GM21825 (cell line): ENCODE results near the gene RIN3.

ENCODE experiments used
- ATAC-seq: cut with Tn5 transposase; IDR thresholded peaks from one replicate; pipeline ENCODE4 v1.9.1; 2021; ENCODE audit warnings: mild to moderate bottlenecking, moderate library complexity; ENCODE audit not compliant: unreplicated experiment

RIN3 gene

DNA sequence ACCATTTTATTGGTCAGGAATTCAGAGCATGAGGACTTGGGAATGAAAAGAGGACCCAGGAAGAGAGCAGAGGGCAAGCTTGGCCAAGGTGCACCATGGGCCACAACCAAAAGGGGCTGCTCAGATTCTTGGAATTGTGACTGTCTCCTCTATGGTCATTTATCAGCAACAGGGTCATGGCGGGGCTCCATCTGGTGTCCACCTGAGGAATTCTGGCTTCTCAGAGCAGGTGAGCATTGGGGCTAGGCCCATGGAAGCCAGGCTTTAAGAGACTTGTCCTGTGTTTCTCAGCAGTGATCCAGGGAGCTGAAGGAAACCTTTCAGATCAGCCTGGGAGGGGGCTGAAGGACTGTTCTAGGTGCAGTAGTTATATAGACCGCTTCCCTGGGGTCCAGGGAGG lies 2.6 kb upstream of the RIN3 start:
- no peak for ATAC-seq

DNA sequence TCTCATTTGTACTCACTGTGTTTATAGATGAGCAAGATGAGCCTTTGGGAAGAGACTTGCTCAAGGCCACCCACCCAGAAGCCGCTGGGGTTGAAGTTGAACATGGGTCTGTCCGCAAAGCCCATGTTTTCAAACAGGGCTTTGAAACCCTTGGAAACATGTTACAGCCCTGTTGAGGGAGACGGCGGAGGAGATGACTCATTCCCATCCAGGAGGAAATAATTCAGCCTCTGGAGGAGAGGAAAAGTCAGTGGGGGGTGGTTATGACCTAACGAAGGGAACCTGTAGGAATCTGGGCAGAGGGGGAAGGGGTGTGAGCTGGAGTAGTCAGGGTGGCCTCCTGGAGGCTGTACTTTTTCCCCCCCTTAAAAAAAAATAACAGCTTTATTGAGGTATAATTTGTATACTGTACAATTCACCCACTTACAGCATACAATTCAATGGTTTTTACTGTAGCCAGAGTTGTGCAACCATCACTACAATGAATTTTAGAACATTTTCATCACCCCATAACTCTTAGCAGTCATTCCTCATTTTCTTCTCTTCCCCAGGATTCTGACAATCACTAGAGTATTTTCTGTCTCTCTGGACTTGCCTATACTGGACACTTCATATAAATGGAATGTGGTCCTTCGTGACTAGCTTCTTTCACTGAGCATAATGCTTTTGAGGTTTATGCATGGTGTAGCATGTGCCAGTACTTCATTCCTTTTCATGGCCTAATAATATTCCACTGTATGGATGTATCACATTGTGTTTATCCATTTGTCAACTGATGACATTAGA lies 1.9 kb upstream of the RIN3 start:
- no peak for ATAC-seq

DNA sequence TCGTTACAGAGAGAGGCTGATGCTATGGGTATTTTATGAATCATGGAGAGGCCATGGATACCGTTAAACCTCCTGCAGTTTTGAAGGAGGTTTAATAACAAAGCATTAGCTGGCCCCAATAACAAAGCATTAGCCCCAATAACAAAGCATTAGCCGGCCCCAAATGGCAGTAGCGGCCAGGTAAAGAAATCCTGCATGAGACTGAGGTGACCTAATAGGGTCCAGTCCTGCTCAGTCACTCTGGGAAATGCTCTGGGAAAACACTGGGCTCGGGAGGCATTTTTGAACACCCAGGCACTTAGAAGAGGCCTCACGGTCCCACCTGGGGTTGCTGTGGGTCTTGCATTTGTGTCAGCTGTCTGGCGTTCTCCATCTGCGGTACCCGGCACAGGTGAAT lies 776 bp upstream of the RIN3 start:
- no peak for ATAC-seq

DNA sequence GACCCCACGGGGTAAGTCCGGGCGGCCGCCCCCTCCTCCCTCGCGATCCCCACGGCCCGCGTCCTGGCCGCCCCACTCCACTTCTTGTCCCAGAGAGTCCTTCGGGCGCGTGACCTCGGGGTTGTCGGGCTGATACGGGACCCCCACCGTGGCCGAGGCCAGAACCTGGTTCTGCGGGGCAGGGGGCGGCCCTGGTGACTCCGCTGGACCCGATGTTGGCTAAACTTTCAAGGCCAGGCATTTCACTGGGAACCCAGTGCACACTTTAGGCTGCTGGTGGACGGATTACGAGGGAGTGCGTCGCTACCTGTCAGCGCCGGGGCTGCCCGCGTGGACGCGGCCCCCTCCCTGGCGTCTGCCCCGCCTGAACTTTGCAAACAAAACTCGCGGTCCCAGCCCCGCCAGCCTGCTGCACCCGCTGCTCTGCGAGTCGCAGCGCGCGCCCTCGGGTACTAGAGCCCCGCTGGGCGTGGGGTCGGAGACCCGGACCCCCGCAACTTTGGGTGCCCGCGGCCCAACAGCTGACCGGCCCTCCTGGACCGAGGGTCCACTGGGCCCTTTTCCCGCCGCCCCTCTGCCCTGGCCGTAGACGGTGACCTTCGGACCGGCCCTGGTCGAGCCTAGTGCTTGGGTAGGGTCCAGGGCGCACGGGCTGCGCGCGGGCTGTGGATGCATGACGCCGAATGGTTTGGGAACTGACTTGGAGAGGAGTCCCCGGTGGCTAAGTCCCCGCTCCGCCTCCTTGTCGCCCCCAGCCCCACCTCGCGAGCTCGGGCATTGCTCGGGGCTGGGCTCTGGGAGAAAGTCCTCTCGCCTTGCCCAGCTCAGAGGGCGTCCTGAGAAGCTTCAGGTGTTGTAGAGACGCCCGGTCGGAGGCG lies 624 bp downstream of the RIN3 start:
- ATAC-seq: no peak

DNA sequence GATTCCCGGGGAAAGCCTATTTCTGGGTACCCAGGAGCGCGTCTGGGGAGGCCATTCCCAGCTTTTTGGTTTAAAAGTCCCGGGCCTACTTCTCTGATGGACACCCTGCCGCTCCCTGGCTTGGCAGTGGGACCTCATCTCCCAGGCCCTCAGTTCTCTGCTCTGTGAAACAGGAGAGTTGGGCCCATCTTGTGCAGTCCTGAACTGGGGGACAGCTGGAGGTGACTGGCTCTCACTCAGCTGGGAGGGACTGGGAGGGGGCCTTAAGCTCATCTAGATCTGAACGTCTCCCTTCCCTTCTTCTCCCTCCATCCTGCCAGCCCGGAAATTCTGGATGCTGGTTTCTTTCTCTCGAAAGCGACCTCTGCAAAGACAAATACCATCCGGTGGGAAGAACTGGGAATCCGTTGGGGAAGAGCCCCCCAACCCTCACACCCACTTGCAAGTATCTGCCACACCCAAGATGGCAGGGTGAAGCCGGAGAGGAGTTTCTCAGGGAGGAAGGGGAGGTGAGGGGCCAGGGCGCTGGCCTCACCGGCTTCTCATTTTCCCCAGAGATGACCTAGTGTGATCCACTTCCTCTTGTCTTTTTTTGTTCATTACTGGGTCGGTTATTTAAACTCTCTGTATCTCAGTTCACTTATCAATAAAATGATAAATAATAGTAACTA lies 1.4 kb downstream of the RIN3 start:
- ATAC-seq: no peak

DNA sequence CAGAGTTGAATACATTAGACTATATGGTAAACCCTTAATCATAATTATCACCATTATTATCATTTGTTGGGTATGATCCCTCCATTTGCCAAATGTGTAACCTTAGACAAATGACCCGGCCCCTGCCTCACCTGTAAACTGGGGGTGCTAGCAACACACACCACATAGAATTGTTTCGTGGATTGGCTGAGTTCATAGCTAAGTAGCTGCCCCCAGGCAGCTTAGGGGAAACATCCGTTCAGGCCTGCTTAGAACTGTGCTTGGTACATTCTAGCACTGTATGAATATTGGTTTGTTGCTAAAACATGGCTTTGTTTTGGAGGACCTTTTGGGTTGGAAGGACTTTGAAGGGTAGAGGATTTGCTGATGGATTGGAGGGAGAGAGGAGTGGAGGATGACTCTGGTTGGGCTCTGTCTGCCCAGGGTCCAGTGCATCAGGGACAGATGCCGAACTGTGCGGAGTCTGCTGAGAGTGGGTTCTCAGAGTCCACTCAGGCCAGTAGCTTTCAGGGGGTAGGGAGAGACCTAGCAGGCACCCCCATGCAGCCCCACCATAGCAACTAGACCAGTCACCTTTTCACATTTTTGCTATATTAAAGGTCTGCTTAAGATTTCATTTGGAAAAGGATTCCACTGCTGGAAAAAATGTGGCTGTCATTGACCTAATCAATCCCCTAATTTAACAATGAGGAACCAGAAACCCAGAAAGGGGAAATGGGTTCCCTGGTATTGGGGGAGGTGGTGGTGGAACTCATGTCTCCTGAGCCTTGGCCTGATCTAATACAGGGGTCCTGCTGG lies 2.2 kb downstream of the RIN3 start:
- no peak for ATAC-seq

DNA sequence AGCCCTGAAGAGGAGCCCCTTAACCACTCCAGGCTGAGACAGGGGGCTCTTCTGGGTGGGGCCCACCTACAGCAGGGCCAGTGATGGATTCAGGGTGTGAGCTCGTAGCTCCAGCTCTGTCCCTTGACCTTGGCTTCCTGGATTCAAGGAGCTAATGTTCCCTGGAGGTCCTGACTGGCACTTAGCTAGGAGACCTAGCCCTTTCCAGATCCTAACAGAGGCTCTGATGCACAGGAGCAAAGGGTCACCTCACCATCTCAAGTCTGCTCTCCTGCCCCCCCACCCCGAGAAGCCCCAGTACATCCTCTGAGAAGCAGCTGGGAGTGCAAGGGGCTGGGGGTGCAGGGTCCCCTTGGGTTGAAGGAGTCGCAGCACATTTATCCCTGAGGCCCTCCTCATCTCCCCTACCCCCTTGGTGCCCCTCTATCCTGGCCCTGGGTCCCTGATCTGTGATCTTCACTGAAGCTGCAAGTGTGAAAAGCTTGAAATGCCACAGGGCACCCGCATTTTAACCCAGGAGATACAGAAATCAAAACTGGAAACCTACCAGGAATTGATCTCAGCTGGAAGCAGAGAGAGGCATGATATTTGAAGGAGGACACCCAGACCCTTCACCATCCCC lies 2.9 kb downstream of the RIN3 start:
- ATAC-seq: no peak

DNA sequence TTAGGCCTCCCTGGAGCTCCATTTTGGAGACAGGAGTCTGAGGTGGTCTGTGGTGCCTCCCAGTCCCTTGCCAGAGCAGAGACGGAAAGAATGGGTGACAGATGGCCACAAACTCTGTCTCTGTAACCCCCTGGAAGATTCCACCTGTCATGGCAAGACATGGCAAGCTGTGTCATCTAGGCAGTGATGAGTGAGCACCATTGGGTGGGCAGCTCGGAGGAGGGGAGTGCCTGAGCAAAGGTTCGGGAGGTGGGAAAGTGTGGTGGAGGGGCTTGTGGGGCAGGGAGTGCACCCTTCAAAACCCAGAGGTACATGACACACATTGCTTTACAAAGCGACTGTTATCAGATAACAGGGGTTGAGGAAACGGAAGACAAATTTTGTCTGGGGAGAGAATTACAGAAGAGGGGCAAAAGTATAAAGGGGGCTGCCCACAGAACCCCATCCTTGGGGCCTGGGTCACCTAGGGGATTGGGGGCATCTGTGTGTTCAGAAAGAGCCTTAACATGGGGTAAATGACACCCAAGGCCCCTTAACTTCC lies 3.5 kb downstream of the RIN3 start:
- no peak for ATAC-seq

DNA sequence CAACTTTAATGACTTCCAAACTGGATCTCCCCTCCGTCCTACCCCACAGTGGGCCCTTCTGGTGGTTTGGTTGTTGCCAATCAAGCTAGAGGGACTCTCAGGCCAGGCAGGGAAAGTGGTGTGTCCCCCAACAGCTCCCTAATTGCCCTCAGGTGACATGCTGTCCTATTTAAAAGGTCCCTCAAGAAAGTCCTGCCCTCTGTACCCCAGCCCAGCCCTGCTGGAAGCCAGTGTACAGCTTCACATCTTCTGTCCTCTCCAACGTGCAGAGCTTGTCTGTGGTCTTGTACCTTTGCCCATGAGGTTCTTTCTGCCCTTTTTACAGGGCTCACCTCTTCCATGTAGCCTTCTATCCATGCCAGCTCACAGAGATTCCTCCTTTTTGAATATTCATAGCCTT lies 4.2 kb downstream of the RIN3 start:
- ATAC-seq: no peak

DNA sequence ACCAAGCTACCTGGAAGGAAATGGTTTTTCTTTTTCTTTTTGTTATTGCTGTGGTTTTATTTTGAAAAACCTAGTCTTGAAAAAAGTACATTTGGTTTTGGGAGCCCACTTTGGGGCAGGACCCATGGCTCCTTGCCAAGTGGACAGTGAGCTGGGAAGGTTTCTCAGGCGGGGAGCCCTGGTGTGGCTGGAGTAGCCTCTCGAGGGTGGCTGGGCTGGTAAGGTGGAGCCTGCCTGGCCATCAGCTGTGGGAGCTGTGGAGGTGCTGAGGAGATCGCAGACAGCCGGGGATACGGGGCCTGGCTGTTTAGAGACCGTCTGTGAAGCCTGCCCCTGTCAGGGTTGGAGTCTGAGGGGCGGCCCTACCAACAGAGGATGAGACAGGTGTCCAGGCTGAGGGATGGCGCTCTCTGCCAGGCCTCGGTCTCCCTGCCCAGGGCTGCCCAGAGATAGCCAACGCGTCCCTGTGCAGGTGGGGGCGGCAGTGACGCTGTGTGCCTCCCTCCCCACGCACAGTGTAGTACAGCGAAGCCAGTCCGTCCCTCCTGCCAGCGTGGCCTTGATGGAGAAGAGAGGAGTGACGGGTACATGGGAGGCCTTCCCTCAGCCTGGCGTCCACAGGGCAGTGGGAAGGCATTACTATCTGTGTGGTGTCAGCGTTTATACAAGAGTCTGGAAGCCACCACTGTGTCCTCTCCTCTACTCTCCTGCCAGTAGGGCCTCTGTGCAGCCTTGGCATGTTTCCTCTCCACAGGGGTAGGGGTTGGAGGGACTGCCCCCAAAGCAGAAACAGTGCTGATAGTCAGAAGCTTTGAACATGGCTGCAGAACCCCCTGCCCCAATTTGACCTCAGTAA lies 5.9 kb downstream of the RIN3 start:
- no peak for ATAC-seq

DNA sequence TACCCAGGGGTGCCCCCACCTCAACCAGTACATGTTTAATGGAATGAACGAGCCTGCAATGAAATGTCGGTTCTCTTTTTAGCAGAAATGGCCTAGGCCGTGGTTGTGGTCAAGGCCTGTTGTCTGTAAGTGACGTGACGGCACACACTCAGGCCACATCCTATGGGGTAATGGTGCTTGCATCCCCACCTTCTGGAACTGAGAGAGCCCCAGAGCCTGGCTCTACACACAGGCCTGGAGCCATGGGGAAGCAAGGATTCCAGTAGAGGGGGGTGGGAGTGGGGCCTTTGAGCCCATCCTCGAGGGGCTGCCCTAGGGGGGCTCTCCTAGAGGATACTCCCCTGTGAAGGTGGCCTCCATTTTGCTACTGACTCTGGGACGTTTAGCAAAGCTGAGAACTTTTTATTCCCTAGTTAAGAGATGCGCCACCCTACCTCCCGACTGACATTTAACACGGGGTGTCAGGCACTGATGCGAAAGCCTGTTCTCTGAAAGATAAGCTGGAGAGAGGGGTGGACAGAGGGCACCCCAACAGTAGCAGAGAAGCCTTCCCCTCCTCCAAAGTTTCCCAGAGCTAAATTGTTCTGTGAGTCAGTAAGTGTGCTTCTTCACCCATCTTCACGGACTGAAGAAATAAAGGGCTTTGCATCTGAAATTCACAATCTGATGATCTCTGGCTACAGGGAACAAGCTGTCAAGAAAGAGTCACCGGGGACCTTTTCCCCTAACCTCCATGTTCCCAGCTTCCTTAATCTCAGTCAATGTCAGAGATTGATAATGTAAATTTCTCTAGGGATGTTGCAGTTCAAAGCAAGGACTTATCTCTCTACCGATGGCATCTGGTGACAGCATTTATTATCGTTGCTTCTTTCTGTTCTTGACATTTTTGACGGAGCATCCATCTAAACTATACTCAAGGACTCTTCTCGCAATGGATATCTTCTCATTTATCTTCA lies 6.8 kb downstream of the RIN3 start:
- ATAC-seq: no peak

DNA sequence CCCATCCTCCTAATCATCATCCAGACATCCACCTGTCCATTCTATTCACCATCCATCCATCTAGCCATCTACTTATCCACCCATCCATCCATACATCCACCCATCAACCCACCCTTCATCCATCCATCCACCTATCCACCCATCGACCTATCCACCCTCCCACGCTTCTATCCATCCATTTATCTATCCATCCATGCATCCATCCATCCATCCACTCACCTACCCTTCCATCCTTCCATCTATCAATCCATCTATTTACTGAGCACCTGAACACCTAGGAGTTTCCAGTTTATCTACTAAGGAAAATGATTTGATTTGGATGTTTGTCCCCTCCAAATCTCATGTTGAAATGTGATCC lies 7.5 kb downstream of the RIN3 start:
- no peak for ATAC-seq

DNA sequence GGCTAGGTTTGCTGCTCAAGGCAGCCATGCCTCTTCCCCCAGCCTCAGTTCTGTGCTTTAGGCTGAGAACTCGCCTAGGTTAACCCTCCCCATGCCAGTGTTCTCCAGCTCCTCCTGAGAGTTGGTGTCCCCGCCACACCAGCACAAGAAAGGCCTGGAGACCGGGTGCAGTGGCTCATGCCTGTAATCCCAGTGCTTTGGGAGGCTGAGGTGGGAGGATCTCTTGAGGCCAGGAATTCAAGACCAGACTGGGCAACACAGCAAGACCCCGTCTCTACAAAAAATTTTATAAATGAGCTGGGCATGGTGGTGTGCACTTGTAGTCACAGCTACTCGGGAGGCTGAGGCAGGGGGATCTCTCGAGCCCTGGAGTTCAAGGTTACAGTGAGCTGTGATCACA lies 10.2 kb downstream of the RIN3 start:
- ATAC-seq: no peak

DNA sequence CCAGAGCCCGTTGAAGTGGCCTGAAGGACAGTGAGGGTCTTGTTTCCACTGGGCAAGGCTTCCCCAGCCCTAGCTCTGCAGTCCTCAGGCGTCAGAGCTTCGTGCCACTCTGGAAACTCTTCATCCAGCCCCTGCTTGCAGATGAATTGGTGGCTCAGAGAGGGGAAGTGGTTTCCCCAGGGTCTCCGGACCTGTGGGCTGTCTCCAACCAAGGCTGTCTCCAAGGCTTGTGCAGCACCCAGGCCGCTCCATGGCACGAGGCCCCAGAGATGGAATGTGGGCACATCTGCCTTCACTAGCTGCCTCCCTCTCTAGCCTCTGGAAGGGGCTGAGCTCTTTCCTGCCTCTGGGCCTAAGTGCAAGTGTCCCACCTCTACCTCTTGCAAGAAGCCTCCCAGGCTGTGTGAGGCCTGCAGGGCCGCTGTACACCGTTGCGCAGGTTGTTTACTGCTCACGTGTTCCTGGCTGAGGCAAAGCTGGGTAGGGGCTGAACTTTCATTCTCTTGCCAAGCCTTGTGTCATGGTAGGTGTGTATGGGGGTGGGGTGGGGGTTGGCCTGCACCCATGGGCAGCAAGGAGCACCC lies 11.1 kb downstream of the RIN3 start:
- no peak for ATAC-seq

DNA sequence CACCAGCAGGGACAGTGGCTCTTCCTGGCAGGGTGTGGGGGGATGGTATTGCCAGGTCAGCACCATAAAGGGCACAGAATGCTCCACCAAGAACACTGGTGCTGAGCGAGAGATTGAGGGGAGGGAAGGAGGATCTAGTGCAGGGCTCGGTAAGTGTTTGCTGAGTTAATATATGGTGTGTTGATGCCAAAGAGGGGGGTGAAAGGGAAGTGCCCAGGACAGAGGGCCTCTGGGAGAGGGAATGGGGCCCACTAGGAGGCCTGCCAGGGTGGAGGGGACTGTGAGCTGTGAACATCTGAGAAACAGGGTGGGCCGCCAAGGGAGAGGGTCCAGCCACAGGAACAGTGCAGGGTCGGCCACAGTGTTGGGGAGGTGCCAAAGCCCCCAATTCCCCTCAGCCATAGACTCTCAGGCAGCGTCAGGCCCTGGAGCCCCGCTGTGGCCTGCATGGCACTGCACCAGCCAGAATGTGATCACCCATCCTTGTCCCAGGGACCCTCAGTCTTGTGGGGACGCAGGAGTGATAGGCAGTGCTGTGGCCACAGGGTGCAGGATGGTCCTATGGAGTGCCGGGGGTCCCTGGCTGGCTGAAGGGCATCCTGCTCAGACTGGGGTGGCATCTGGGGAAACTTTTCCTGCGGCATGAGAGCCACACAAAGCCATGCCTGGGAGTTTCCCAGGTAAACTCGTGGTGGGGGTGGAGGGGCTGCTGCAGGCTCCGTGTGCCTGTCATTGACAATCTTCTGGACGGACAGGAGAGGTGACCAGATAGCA lies 11.9 kb downstream of the RIN3 start:
- ATAC-seq: no peak

DNA sequence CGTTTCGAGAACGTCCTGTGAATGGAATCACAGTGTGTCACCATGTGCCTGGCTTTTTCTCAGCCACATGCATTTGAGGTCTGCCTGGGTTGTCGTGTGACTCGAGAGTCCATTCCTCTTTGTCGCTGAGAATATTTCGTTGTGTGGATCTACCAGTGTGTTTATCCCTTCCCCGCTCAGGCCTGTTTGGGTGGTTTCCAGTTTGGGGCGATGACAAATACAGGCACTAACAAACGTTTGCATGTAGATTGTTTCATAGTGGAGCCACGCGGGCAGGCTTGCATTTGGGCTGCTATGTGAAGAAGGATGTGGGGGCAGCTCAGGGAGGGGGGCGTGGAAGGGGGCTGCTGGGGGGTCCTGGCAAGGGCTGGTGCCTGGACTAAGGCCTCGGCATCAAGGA lies 14.1 kb downstream of the RIN3 start:
- no peak for ATAC-seq

DNA sequence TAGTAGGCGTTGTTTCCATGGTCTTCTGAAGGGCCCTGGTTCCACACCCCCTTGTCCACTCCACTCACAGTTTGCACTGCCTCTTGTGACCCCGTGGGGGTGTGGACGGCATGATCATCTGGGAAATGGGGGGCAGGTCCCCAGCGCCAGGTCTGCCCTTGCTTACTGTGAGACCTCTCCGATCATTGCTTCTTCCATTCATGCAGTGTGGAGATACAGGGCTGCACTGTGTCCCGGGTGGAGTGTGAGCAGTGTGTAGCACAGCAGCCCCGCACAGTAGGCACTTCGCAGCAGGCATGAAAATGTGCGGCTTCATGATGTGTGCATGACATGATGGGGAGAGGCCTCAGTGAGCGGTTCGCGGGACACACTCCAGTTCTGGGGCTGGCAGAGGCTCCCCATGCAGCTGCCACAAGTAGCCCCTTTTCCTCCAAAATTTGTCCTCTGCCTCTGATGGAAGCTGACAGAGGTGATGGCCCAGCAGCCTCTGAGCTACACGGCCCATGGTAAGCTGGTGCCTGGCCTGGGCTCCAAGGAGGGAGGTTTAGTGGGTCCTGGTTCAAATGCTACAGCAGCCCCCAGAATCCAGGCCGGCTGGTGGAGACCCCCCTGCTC lies 15.0 kb downstream of the RIN3 start:
- no peak for ATAC-seq
